Vagina (tissue), 2 donors: ENCODE data around the gene VSIG4. TPM values are rescaled to one million over a fixed set of nuclear protein-coding genes. Genes with fewer than 3 reads are reported as not detected.
"Not testable (repeated sequence)": the region's sequence is repeated elsewhere in the genome, so short reads cannot be mapped to it uniquely, and the experiment has no call there.

Source experiments
- DNase-seq, 2 donors: peaks; one replicate each; pipeline ENCODE4 v3.0.0-alpha.2; 2017; ENCODE audit errors: extremely low spot score in 2 of 2
- H3K27ac ChIP-seq: fragments of 200-600 bp; sonication (generic); one replicate; pipeline ENCODE4 v1.5.1; 2019
- H3K27me3 ChIP-seq: fragments of 200-600 bp; sonication (generic); one replicate; pipeline ENCODE4 v1.5.1; 2019
- H3K36me3 ChIP-seq, 2 donors: fragments of 200-600 bp; sonication (generic); one replicate each; pipeline ENCODE4 v1.5.1; 2017 to 2019
- H3K4me1 ChIP-seq: fragments of 200-600 bp; sonication (generic); one replicate; pipeline ENCODE4 v1.5.1; 2019
- H3K4me3 ChIP-seq, 2 donors: fragments of 200-600 bp; sonication (generic); 1 replicate in 1 of 2; 2 replicates in 1 of 2; pipeline ENCODE4 v1.5.1; 2016 to 2019
- H3K9me3 ChIP-seq: fragments of 200-600 bp; sonication (generic); one replicate; pipeline ENCODE4 v1.5.1; 2019
- POLR2A ChIP-seq, 2 donors: fragments of 450-650 bp; IDR thresholded peaks; one replicate each; pipeline ENCODE4 v1.6.1; 2017; ENCODE audit warnings: antibody characterized with exemption in 2 of 2, mild to moderate bottlenecking in 2 of 2, moderate library complexity in 2 of 2
- POLR2AphosphoS5 ChIP-seq, 2 donors: sonication (generic); formaldehyde crosslinking; IDR thresholded peaks; one replicate each; pipeline ENCODE4 v1.9.0; 2017; ENCODE audit warnings: antibody characterized with exemption in 2 of 2, mild to moderate bottlenecking in 2 of 2, low read depth in 1 of 2; ENCODE audit not compliant: insufficient read depth in 1 of 2
- intact Hi-C: fragments of 100-400 bp; cut with DNase I; formaldehyde crosslinking; loops from one replicate; pipeline ENCODE4 v1.15.1; 2023
- microRNA counts, 2 donors: library from miRNA; unstranded; fragments of <30 nt; microRNA quantifications; one replicate each; lab custom pipeline; 2016 to 2017
- total RNA-seq: library from RNA; depleted of rRNA; stranded (reverse); fragments of >200 nt; gene quantifications from one replicate; pipeline ENCODE4 v1.2.3, GENCODE V29; 2016
- TF ChIP-seq, protein P1 (sequence below), 3 experiments: fragments of 450-650 bp in 2 of 3; fragments of 200-600 bp in 1 of 3; sonication (generic) in 1 of 3; IDR thresholded peaks; one replicate each; pipeline ENCODE4 v1.5.1; 2017 to 2019; ENCODE audit warnings: antibody characterized with exemption in 3 of 3, mild to moderate bottlenecking in 2 of 3, moderate library complexity in 2 of 3

VSIG4 gene
- total RNA-seq, 1 donor from 2014 or later, result 57.0 TPM

- H3K4me1 ChIP-seq, result no peaks in the 10 kb centered on the region
- no peak for DNase-seq
- no peak overlapping the region for H3K4me3 ChIP-seq
- H3K27ac ChIP-seq, result no peak overlapping the region
- TF ChIP-seq, protein P1, sequence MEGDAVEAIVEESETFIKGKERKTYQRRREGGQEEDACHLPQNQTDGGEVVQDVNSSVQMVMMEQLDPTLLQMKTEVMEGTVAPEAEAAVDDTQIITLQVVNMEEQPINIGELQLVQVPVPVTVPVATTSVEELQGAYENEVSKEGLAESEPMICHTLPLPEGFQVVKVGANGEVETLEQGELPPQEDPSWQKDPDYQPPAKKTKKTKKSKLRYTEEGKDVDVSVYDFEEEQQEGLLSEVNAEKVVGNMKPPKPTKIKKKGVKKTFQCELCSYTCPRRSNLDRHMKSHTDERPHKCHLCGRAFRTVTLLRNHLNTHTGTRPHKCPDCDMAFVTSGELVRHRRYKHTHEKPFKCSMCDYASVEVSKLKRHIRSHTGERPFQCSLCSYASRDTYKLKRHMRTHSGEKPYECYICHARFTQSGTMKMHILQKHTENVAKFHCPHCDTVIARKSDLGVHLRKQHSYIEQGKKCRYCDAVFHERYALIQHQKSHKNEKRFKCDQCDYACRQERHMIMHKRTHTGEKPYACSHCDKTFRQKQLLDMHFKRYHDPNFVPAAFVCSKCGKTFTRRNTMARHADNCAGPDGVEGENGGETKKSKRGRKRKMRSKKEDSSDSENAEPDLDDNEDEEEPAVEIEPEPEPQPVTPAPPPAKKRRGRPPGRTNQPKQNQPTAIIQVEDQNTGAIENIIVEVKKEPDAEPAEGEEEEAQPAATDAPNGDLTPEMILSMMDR (IDR thresholded peaks at IDR 0.05), result peak in 1 of 3 experiments; percentile 50
- TF ChIP-seq POLR2AphosphoS5 (IDR thresholded peaks at IDR 0.05; ENCODE audit: insufficient read depth in 1 of 2, low read depth in 1 of 2), result peak in 1 of 2 donors; percentile 31
- TF ChIP-seq POLR2A (IDR thresholded peaks at IDR 0.05), result no peak
- intact Hi-C loops, result loop anchor here (10.0 kb wide), 1 partner anchor 401 kb away; no protein-coding TSS in a partner anchor
- H3K27me3 ChIP-seq, result no peaks in the 10 kb centered on the region
- H3K36me3 ChIP-seq, result no peaks in the 10 kb centered on the region
- no peaks in the 10 kb centered on the region for H3K9me3 ChIP-seq
Observed at GRCh38 chrX:65985922-65986588, 53.8 kb downstream of the VSIG4 start.

GRCh38 chrX:65985211-65985610, 54.7 kb downstream of the VSIG4 start:
- no peak overlapping the region for H3K27ac ChIP-seq
- no peaks in the 10 kb centered on the region for H3K4me1 ChIP-seq
- H3K27me3 ChIP-seq, result no peaks in the 10 kb centered on the region
- intact Hi-C loops, result loop anchor here (10.0 kb wide), 1 partner anchor 400 kb away; no protein-coding TSS in a partner anchor
- TF ChIP-seq POLR2AphosphoS5 (IDR thresholded peaks at IDR 0.05; ENCODE audit: insufficient read depth in 1 of 2, low read depth in 1 of 2) (no peak), POLR2A (IDR thresholded peaks at IDR 0.05) (no peak)
- TF ChIP-seq, protein P1 (IDR thresholded peaks at IDR 0.05), result no peak
- no peak overlapping the region for H3K4me3 ChIP-seq
- H3K36me3 ChIP-seq, result no peaks in the 10 kb centered on the region
- H3K9me3 ChIP-seq, result no peaks in the 10 kb centered on the region
- no peak for DNase-seq

DNA sequence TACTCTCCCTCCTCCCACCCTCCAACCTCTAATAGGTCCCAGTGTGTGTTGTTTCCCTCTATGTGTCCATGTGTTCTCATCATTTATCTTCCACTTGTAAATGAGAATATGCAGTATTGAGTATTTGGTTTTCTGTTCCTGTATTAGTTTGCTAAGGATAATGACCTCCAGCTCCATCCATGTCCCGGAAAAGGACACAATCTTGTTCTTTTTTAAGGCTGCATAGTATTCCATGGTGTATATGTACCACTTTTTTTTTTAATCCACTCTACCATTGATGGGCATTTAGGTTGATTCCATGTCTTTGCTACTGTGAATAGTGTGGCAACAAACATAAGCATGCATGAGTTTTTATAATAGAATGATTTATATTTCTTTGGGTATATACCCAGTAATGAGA, 62.7 kb downstream of the VSIG4 start:
- intact Hi-C loops, H3K4me3 ChIP-seq, DNase-seq, H3K36me3 ChIP-seq, H3K27me3 ChIP-seq, H3K9me3 ChIP-seq, H3K27ac ChIP-seq, H3K4me1 ChIP-seq: not testable (repeated sequence)

DNA sequence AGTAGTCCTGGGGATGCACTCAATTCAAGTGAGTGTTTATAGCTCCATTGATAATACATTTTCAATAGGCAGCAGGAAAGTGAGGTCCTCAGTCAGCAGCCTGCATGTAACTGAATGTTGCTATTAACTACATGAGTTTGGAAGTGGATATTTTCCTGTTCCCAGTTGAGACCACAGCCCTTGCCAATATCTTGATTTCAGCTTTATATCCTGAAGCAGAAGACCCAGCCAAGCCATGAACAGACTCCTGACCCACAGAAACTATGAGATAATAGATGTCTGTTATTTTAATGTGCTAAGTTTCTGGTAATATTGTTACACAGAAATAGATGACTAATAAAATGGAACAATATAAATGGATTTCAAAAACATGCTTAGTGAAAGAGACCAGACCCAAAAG, 63.7 kb downstream of the VSIG4 start:
- Histone ChIP-seq H3K4me3 (no peak overlapping the region), H3K36me3 (no peaks in the 10 kb centered on the region), H3K27me3 (no peaks in the 10 kb centered on the region), H3K9me3 (no peaks in the 10 kb centered on the region), H3K27ac (no peak overlapping the region), H3K4me1 (no peaks in the 10 kb centered on the region)
- no peak for DNase-seq
- TF ChIP-seq POLR2AphosphoS5 (IDR thresholded peaks at IDR 0.05; ENCODE audit: insufficient read depth in 1 of 2, low read depth in 1 of 2) (no peak), POLR2A (IDR thresholded peaks at IDR 0.05) (no peak)
- TF ChIP-seq, protein P1 (IDR thresholded peaks at IDR 0.05), result no peak
- intact Hi-C loops, result no loop called here

DNA sequence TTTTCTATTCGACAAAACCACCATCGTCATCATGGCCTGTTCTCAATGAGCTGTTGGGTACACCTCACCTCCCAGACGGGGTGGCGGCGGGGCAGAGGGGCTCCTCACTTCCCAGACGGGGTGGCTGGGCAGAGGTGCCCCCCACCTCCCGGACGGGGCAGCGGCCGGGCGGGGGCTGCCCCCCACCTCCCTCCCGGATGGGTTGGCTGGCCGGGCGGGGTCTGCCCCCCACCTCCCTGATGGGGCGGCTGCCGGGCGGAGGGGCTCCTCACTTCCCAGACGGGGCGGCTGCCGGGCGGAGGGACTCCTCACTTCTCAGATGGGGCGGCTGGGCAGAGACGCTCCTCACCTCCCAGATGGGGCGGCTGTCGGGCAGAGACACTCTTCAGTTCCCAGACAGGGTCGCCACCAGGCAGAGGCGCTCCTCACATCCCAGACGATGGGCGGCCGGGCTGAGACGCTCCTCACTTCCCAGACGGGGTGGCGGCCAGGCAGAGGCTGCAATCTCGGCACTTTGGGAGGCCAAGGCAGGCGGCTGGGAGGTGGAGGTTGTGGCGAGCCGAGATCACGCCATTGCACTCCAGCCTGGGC, 64.6 kb downstream of the VSIG4 start:
- not testable (repeated sequence) for H3K4me3 ChIP-seq

More for the DNA sequence above, 64.6 kb downstream of the VSIG4 start:
- DNase-seq, H3K36me3 ChIP-seq, H3K27me3 ChIP-seq, intact Hi-C loops, H3K9me3 ChIP-seq, H3K4me1 ChIP-seq, H3K27ac ChIP-seq: not testable (repeated sequence)

MicroRNAs encoded within 50 kb of the gene (microRNA counts, 767-probe panel; counts per million panel counts)
- microRNA hsa-miR-223-3p (lab: Ali Mortazavi, UCI), result 5,569 to 5,950 counts per million in 2 donors

Other genes starting within 250 kb of the VSIG4 start
- 8.6 TPM for gene HEPH, start 124.2 kb upstream of the VSIG4 start, total RNA-seq